Heart left ventricle (tissue), 16 donors: ENCODE measurements around the gene IPO8. TPM values are rescaled to one million over a fixed set of nuclear protein-coding genes. Genes with fewer than 3 reads are reported as not detected.

Experiments used
- ATAC-seq, 4 donors: fragments of 200-7000 bp; cut with Tn5 transposase; one replicate each; pipeline ENCODE4 v1.9.1; 2020 to 2022; ENCODE audit warnings: moderate library complexity in 4 of 4, mild to moderate bottlenecking in 3 of 4, moderate number of reproducible peaks in 1 of 4
- DNase-seq, 5 donors: peaks; one replicate each; pipeline ENCODE4 v3.0.0-alpha.2; 2020
- H3K27ac ChIP-seq, 12 donors: fragments of 200-600 bp; sonication (generic) in 4 of 12; one replicate each; pipeline versions ENCODE4 v1.5.0 to v1.8.0; 2016 to 2022; ENCODE audit warnings: mild to moderate bottlenecking in 2 of 12
- H3K27me3 ChIP-seq, 9 donors: fragments of 200-600 bp; sonication (generic) in 2 of 9; one replicate each; pipeline versions ENCODE4 v1.5.1 to v1.8.0; 2016 to 2022; ENCODE audit warnings: mild to moderate bottlenecking in 3 of 9
- H3K36me3 ChIP-seq, 9 donors: fragments of 200-600 bp; sonication (generic) in 2 of 9; one replicate each; pipeline versions ENCODE4 v1.5.0 to v1.8.0; 2018 to 2022; ENCODE audit warnings: mild to moderate bottlenecking in 2 of 9
- H3K4me1 ChIP-seq, 12 donors: fragments of 200-600 bp; sonication (generic) in 4 of 12; one replicate each; pipeline versions ENCODE4 v1.5.0 to v1.8.0; 2016 to 2022; ENCODE audit warnings: mild to moderate bottlenecking in 3 of 12
- H3K4me3 ChIP-seq, 12 donors: fragments of 200-600 bp; sonication (generic) in 4 of 12; one replicate each; pipeline versions ENCODE4 v1.5.0 to v1.8.0; 2017 to 2022; ENCODE audit warnings: mild to moderate bottlenecking in 9 of 12, moderate library complexity in 4 of 12
- H3K9me3 ChIP-seq, 12 donors: fragments of 200-600 bp; sonication (generic) in 4 of 12; one replicate each; pipeline versions ENCODE4 v1.5.0 to v1.8.0; 2016 to 2022; ENCODE audit warnings: mild to moderate bottlenecking in 1 of 12
- CTCF ChIP-seq, 12 donors: fragments of 200-600 bp; sonication (generic) in 4 of 12; IDR thresholded peaks; one replicate each; pipeline versions ENCODE4 v1.5.0 to v1.8.0; 2018 to 2022; ENCODE audit warnings: antibody characterized with exemption in 12 of 12, mild to moderate bottlenecking in 5 of 12
- POLR2A ChIP-seq, 2 donors: fragments of 450-650 bp; IDR thresholded peaks; one replicate each; pipeline ENCODE4 v1.6.1; 2017; ENCODE audit warnings: antibody characterized with exemption in 2 of 2, mild to moderate bottlenecking in 2 of 2, moderate library complexity in 2 of 2
- WGBS, 4 donors: extraction: QIAGEN DNeasy Blood & Tissue Kit in 2 of 4; methylation state at CpG; one replicate each; pipeline versions ENCODE4 v1.1.5 to v1.1.7; 2013 to 2018; 5-methylcytosine and 5-hydroxymethylcytosine counted together
- intact Hi-C, 10 donors: fragments of 100-400 bp; cut with DNase I; formaldehyde crosslinking; loops; one replicate each; pipeline versions ENCODE4 v1.11.1 to v1.14.2; 2022
- polyA plus RNA-seq, 2 donors: library from polyadenylated mRNA; stranded (reverse); fragments of 200-250 nt; gene quantifications; one replicate each; pipeline ENCODE4 v1.2.3, GENCODE V29; 2013
- total RNA-seq, 9 donors: library from RNA; depleted of rRNA in 2 of 9; stranded (reverse); fragments of >200 nt in 2 of 9; fragmentation: NEBNext Ultra II Directional in 3 of 9; extraction: Animal tissue kit (Norgen Biotek cat#: 25700) in 3 of 9; gene quantifications; one replicate each; pipeline versions ENCODE4 v1.1.0 to v1.2.4, GENCODE V29; 2016 to 2023
- donor health status: ischemic (EF 13 %, LVEDD 7.1; RV severe dilation, severe dysfunction).
- donor health status: healthy with polysubstance abuse.
- donor health status: DM: no; HTN: yes; CAD: no.
- donor health status: DM: no; HTN: no; CAD: no.
- donor health status: ischemic (EF 25% LVEDD 6.9; RV normal size, moderate dysfunction).
- donor health status: ischemic (EF 25% LVEDD 5.7; RV mildly dilated, moderate dysfunction).
- donor health status: healthy.
- donor health status: DM: yes; HTN: yes; CAD: no.
- donor health status: ischemic (EF 35%, LVEDD 5.7; RV mildly dilated, moderate dysfunction).
- donor health status: nonischemic (EF 11% LVEDD 7.7; RV severe dilation, severe dysfunction).
- donor health status: DM: yes; HTN: yes; CAD: no.
- donor health status: PGD.
- donor health status: ischemic (EF 29% LVEDD 5.4; RV normal size, mild dysfunction).
- donor health status: nonischemic (EF 23%, LVEDD 6.1; RV moderate dilation, normal function).

Gene IPO8
- total and polyA plus RNA-seq, 11 donors = 6.1 to 37.2 (median 25.8) TPM

GRCh38 chr12:30739020-30739419 lies 43.4 kb upstream of the IPO8 start:
- ATAC-seq (no peak), DNase-seq (no peak)
- Histone ChIP-seq H3K27me3 (no peaks in the 10 kb centered on the region), H3K27ac (no peak overlapping the region), H3K36me3 (peaks cover 0 to 47% (median 16%) of the 10 kb centered on the region in 9 donors), H3K4me1 (no peaks in the 10 kb centered on the region), H3K4me3 (no peak overlapping the region), H3K9me3 (no peaks in the 10 kb centered on the region)
- intact Hi-C loops = no loop called here
- TF ChIP-seq POLR2A (IDR thresholded peaks at IDR 0.05) (no peak), CTCF (IDR thresholded peaks at IDR 0.05) (no peak)
- WGBS, 4 donors = 88 to 96% (median 93%) methylated on average over 2 of the region's 2 CpGs

DNA sequence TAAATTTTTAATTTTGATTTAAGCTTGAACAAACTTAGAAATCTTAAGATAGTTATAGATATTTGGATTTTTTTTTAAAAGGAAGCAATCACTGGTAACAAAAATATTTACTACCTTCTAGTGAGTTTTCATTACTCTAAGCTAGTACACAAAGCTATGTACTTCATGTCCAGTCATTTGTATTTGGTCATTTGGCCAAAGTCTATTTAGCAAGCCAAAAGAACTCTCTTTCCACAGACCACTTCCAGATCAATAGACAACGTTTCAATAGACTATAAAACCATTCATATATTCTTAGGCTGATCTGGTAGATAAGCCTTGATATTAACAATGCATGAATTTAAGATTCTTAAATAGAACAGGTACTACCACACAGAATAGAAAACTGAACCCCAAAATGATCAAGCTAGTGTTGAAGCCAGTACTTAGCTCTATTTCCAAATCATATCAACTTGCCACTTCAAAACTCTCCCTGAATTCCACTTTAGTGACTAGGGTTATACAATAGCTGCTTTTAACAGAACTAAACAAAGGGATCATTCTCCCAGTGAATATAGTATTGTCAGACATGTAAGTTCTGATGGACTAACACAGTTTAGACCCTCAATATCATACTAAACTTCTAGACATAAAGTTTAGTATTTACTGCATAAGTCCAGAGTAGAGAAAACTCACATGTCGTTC lies 37.4 kb upstream of the IPO8 start:
- H3K27ac ChIP-seq = no peak overlapping the region
- H3K27me3 ChIP-seq = no peaks in the 10 kb centered on the region
- H3K36me3 ChIP-seq = peaks cover 0 to 54% (median 25%) of the 10 kb centered on the region in 9 donors
- intact Hi-C loops = no loop called here
- H3K9me3 ChIP-seq = no peaks in the 10 kb centered on the region
- WGBS, 4 donors = 84 to 92% (median 88%) methylated on average over 2 of the region's 2 CpGs
- DNase-seq (no peak), ATAC-seq (no peak)
- no peak overlapping the region for H3K4me3 ChIP-seq
- no peaks in the 10 kb centered on the region for H3K4me1 ChIP-seq
- TF ChIP-seq CTCF (IDR thresholded peaks at IDR 0.05) (no peak), POLR2A (IDR thresholded peaks at IDR 0.05) (no peak)

- Histone ChIP-seq H3K4me1 (peaks cover 0 to 4% (median 0%) of the 10 kb centered on the region in 12 donors), H3K27me3 (no peaks in the 10 kb centered on the region), H3K4me3 (no peak overlapping the region), H3K9me3 (no peaks in the 10 kb centered on the region), H3K27ac (no peak overlapping the region), H3K36me3 (peaks cover 0 to 71% (median 26%) of the 10 kb centered on the region in 9 donors)
- WGBS, 4 donors = 76 to 97% (median 92%) methylated on average over 2 of the region's 2 CpGs
- DNase-seq (no peak), ATAC-seq (no peak)
- no peak for TF ChIP-seq CTCF (IDR thresholded peaks at IDR 0.05)
- no peak for TF ChIP-seq POLR2A (IDR thresholded peaks at IDR 0.05)
- intact Hi-C loops = no loop called here
Measured at GRCh38 chr12:30730011-30730410, 34.3 kb upstream of the IPO8 start.

DNA sequence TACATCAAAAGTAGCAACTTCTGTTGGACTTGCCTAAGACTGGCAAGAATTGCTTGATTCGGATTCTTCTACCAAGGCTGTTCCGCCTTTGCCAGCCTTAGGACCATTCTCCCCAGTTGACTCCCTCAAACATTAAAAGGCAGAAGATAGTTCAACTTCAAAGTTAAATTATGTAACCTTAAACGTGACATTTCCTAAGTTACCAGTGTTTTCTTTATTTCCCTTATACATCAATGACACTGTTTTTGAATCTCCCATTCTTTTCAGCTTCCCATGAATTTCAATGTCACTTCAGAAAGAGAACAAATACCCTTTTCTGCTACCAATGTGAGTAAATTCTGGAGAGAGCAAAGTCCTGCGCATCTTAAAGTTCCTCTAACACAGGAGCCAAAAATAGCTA lies 33.9 kb upstream of the IPO8 start:
- Histone ChIP-seq H3K9me3 (no peaks in the 10 kb centered on the region), H3K27me3 (no peaks in the 10 kb centered on the region), H3K4me1 (peaks cover 0 to 4% (median 0%) of the 10 kb centered on the region in 12 donors), H3K4me3 (no peak overlapping the region), H3K36me3 (peaks cover 0 to 71% (median 28%) of the 10 kb centered on the region in 9 donors), H3K27ac (no peak overlapping the region)
- ATAC-seq (no peak), DNase-seq (no peak)
- TF ChIP-seq CTCF (IDR thresholded peaks at IDR 0.05) (no peak), POLR2A (IDR thresholded peaks at IDR 0.05) (no peak)
- 94 to 97% (median 95%) methylated on average over 4 of the region's 4 CpGs for WGBS, 4 donors
- intact Hi-C loops = no loop called here
